GM21717 (cell line): ENCODE results near the gene C19orf25.

Experiments used
- ATAC-seq: cut with Tn5 transposase; IDR thresholded peaks from one replicate; pipeline ENCODE4 v1.9.1; 2021; ENCODE audit warnings: mild to moderate bottlenecking, moderate library complexity; ENCODE audit not compliant: unreplicated experiment

The C19orf25 gene

DNA sequence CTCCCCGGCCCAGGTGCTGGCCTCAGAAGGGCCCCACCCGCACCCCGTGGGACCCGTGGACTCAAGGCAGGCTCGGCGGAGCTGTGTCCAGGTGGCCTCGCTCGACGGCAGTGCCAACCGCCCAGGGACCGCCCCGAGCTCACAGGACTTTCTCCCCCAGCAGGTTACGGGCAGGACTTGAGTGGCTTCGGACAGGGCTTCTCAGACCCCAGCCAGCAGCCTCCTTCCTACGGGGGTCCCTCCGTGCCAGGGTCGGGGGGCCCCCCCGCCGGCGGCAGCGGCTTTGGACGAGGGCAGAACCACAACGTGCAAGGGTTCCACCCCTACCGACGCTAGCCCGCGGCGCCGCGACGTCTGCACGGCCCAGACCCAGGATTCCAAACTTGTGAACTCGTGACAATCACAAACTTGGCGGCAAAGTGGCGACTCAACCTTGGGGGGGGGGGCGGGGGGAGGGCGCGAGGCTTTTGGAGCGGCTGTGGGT, 44.4 kb downstream of the C19orf25 start:
- no peak for ATAC-seq

DNA sequence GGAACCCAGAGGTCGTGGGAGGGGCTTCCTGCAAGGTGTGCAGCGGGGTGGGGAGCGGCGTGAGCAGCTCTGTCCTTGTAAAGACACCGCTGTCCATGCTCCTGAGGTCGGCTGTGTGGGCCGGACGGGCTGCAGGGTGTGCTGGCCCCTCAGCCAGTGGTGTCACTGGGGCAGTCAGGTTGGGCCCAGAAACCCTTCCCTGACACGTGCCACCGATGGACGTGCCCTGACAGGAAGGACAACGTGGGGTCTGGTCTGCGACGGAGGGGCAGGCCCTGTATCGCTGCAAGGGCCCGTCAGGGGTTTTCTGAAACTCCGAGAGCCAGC, 45.0 kb downstream of the C19orf25 start:
- no peak for ATAC-seq

DNA sequence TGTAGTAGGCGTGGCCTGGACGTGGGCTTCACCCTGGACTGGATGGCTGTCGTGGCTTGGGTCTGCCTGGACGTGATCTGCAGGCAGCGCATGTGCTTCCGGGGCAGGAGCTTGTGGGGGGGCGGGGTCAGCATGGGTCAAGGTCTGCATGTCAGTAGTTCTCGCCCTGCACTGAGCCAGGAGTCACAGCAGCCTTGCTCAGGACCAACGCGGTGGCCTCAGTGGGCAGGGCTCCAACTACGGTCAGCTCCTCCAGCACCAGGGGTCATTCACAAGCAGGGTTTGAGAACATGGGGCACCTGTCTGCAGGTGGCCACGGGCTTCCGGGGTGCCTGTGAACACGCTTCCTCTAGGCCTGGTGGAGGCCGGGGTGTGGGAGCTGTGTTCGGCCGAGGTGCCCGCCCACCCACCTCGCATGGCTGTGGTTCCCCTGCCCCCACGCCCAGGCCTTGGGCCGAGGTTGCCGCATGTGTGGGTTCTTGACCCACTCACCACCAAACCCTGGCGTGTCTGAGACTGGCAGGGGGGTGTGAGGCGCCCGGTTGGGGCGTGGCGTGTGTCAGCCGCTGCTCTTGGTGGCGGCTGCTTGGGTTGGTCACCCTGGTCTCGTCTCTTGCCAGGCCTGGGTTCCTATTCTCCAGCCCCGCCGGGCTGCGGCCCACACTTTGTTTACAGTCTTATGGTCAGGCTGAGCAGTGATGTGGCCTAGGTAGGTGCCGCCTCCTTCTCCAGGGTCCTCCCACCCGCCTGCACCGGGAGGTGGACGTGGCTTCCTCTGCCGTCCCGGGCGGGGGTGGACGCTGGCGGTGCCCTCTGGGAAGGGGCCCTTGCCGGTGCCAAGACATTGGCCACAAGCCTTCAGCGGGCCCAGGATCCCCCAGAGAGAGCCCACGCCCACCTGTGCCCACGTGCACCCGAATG, 45.6 kb downstream of the C19orf25 start:
- ATAC-seq = no peak

DNA sequence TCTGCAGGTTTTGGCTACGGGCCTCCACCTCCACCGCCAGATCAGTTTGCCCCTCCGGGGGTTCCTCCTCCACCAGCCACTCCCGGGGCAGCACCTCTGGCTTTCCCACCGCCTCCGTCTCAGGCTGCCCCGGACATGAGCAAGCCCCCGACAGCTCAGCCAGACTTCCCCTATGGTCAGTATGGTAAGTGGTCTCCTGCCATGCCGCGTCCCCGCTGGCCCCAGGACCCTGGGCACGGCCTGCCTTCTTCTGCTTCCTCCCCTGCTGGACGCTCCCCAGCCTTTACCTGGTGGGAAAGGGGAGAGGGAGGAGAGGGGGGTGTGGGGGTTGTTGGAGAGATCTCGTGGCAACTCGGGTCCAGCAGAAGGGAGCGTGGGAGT, 46.5 kb downstream of the C19orf25 start:
- ATAC-seq = no peak

DNA sequence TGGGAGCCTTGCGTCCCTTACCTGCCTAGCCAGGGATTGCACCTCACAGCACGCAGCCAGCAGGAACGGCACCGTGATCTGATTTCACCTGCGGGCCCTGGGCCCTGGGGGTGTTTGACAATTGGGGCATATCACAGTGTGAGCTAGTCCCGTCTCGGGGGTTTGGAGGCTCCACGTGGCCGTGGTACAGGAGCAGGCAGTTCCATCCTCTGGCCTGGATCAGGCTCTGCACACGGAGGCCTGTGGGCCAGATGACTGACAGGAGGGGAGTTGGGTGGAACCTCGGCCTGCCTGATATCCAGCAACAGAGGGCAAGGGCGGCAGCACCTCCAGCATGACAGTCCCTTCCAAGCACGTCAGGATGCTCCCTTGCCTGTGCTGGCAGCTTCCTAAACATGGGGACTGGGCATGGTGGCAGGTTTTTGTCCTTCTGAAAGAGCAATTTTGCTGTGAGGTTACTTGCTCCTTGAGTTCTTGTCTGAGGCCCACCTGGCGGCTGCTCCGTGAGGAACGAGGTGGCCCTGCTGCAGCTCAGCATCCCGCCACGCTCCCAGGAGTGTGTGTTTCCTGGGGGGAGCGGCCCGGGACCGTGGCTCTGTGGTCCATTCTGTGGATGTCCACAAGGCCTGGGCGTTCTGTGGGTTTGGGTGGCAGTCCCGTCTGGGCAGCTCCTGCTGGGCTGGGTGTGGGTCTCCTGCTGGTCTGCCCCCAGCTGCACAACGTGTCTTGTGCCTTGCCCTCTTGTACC, 47.1 kb downstream of the C19orf25 start:
- no peak for ATAC-seq

DNA sequence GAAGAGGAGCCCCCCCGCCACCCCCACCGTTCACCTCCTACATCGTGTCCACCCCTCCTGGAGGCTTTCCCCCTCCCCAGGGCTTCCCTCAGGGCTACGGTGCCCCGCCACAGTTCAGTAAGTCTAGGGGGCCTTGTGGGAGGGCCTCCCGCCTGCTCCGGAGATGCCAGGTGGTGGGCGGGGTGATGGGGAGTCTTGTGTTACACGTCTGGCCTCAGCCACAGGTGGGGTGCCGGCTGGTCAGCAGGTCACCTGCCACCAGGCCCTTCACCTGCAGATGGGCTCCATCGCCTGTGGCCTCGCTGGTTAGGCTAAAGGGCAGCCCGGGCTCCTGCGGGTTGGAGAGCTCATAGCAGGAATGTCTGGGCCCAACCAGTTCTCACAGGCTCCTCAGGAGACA, 48.8 kb downstream of the C19orf25 start:
- no peak for ATAC-seq

DNA sequence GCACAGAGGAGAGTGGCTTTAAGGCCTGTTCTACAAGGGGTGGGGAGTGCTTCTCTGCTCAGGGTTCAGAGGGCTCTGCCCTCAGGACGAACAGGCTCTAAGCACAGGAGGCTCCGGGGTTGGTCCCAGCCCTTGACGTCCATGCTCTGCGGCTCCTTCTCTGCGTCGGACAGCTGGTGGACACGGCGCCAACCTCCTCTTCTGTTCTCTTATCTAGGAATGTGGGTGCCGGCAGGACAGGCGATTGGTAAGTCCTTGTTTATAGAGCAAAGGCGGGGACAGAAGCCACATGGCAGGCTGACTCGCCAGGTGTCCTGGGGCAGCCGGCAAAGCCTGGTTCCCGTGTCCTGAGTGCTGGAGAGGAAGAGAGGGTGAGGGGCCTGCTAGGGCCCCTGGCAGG, 49.3 kb downstream of the C19orf25 start:
- ATAC-seq = no peak

DNA sequence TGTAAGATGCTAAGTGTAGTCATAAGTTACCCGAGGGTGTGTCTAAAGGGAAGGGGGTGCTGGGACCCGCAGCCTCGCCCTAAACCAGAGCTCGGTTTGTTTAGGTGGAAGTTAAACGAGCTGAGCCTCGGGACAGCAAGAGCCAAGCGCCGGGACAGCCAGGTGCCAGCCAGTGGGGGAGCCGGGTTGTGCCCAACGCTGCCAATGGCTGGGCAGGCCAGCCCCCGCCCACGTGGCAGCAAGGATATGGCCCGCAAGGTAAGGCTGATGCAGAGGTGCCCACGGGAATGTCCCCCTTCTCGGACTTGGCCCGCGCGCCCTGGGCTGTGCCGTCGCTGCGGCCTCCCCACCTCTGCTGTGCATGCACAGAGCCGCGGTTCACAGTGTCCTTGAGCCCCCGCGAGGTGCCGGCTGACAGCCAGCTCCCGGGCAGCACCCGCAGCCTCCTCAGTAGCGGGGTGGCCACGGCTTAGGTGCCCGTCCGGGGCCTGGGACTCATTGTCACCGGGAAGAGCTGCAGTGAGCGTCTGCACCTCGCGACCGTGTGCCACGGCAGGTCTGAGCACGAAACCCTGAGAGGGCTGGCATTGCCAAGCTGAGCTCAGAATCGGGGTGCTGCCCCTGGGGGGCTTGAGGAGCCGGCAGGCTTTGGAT, 50.1 kb downstream of the C19orf25 start:
- no peak for ATAC-seq

DNA sequence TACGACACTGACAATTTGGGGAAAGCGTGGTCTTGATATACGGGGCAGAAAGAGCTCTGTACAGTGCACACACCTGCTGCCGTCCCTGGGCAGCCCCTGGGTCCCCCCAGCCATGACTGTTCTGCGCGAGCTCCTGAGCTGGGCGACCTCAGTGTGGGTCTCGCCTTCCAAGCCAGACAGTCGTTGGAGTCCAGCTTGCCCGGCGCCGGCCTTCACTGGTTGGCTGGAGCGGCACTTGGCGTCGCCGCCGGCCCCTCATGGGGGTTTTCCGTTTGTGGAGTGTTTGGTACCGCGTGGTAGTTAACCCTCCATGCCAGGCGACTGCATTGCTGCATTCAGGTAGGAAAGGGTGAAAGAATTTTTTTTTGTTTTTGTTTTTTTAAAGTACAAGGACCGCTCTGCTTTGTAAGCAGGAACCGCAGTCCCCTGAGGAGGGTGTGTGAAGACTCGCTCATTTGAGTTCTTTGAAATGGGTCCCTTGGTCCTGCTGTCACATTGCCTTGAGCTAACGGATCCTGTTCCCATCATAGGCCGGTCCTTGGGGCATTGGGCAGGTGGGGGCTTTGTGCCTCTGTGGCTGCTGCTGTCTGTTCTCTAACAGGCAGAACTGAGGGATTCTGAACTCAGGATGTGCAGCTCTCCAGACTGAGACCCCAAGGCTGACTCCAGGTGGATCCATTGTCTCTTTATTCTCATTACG, 51.6 kb downstream of the C19orf25 start:
- ATAC-seq = no peak

DNA sequence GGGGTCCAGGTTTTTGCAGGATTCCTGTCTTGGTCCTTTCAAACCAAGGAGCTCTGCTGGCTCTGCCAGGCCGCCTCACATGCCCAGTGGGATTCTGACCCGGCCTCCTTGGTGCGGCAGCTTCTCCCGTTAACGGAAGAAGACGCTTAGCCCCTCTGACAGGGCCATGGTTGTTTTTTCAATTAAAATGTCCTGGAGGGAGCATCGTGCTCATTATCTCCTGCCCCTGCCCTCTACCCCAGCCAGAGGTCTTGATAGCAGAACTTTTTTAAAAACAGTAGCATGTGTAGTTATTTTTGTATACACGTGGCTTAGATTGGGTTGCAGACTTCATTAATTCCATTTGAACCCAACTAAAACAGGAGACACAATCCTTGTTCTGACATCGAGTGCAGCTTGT, 52.3 kb downstream of the C19orf25 start:
- no peak for ATAC-seq

DNA sequence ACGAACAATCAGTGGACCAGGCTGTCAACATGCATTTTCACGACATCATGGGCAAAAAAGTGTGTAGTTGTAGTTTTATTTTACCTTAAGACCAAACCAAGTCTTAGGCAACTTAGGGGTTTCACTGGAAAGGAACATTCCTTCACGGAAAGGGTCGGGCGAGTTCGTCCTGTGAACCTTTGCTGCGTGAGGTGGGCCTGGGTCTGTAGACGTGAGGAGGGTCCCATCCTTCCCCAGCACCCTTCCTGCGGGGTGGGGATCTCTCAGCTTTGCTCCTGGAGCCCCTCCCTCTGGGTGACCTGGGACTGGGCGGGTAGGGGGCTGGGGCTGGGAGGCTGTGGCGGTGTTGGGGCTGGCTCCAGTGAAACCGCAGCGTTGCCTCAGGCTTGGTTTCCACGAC, 53.1 kb downstream of the C19orf25 start:
- no peak for ATAC-seq

DNA sequence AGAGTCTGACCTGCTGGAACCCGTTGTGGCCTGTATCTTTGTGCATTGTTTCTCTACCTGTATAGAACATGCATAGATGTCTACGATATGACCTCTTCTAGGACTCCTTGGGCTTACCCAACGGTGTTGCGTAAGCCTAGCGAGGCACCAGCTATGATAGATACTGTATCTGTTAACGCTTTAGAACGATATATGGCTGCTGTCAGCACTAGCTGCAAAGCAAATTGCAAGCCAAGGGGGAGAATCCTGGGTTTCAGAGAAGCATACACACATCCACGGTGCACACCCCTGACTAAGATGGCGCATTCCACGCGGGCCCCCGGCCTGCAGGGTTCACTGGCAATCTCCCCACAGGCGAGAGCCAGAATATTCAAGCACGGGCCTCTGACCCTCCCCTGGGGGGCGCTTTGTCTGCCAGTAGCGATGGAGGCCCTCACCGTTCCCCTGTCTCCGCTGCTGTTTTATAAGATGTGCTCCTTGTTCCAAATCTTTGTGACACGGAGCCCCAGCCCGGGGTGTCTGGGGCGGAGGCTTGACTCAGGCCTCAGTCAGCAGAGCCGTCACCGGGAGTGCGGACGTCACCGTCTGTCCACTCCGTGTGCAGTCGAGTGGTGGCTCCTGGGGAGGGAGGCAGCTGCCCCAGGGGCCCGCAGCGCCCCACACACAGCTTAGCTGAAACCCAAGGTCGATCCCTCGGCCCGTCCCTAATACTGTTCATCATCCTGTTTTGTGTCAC, 53.7 kb downstream of the C19orf25 start:
- ATAC-seq = no peak

DNA sequence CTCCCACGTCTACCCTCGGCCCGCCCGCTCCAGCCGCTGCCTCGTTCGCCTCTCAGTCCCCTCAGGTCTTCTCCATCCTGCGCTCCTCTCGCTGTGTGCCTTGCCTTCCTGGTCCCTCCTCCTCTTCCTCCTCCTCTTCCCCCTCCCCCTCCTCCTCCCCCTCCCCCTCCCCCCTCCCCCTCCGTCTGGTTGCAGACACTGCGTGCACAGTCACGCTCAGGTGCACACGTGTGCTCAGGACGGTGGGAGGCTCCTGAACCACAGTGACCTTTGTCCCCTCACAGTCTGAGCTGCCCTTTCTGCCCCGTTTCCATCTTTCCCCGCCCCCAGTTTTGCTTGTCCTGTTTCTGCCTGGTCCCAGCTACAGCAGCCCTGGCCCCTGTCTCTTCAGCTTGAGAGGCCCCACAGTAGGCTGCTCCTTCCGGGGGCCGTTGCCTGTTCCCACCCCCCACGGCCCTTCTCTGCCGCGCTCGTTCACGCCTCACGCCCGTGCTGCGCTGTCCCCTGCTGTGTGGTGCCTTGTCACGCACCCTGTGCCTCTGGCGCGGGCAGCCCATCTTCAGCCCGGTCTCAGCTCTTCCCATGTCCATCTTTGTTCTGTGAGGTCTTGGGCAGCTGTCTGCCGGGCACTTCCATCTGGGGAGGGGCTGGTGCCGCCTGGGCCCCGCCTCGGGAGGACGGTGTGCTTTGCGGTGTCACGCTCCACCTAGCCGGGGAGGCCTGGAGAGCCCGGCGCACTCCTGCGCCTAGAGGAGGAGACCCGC, 54.6 kb downstream of the C19orf25 start:
- ATAC-seq = no peak

DNA sequence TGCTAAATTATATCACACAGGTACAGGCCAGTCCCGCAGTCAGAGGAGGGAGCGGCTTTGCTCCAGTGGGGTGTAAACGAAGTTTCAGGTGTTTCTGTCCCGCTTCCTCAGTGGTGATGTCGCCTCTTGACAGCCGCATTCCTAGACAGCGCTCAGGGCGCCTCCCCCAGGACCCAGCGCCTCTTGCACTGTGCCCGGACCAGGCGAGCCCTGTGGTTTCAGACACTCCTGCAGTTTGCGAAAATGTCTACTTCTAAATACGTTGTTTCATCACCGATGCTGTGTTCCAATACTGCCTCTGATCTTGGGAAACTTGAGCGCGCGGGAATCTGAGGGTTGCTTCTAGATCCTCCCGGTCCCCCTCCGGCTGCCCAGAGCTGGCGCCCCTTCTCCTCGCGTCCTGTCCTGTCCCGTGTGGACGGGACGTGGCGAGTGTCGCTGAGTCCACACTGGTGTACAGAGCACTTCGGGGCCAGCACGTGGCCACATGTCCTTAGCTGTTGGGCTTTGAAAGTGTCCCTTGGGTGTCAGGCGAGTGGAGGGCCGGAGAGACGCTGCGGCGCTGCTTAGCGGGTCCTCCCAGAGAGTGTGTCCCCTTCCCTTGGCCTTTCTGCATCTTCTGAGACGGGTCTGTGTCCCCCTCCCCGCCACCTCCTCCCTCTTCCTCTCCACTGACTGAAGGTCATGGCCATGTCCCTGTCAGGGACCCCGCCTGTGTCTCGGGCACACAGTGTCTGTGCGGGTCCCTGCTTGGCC, 55.4 kb downstream of the C19orf25 start:
- no peak for ATAC-seq
